ENCODE results near the gene CLEC5A.

GRCh38 chr7:141880960-141881359, 65.8 kb downstream of the CLEC5A start:
- TF ChIP-seq FOSL1 (tag; conservative IDR thresholded peaks at IDR 0.05) = no peak
- no peak for TF ChIP-seq MXI1 (IDR thresholded peaks at IDR 0.05; ENCODE audit: low read depth, low read length)
- TF ChIP-seq MAX (CRISPR knock-in tag; IDR thresholded peaks at IDR 0.05) = no peak
- no peak for TF ChIP-seq POLR2A (conservative IDR thresholded peaks at IDR 0.05)
- no peak for TF ChIP-seq MLX (CRISPR knock-in tag; conservative IDR thresholded peaks at IDR 0.05)
- TF ChIP-seq CEBPB (tag; IDR thresholded peaks at IDR 0.05) = no peak
